Measurements from ENCODE around the gene PRR19.

Gene PRR19

DNA sequence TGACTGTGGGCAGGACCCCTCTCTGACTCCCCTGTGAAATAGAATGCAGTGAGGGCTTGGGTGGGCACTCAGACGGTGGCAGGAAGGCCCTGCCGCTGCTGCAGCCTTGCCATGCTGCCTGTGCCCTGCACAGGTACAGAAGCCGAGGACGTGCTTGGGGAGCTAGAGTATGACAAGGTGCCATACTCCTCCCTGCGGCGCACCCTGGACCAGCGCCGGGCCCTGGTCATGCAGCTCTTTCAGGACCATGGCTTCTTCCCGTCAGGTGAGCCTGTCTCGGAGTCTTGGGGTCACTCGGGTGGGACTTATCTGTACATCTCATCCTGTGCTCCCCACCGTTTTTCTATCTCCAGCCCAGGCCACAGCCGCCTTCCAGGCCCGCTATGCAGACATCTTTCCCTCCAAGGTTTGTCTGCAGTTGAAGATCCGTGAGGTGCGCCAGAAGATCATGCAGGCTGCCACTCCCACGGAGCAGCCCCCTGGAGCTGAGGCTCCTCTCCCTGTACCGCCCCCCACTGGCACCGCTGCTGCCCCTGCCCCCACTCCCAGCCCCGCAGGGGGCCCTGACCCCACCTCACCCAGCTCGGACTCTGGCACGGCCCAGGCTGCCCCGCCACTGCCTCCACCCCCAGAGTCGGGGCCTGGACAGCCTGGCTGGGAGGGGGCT, 7.3 kb upstream of the PRR19 start:
- Mint-ChIP-seq H3K4me1 (peaks cover 33% of the 10 kb centered on the region), H3K4me3 (no peak overlapping the region), H3K9me3 (no peaks in the 10 kb centered on the region), H3K27me3 (no peaks in the 10 kb centered on the region), H3K27ac (no peak overlapping the region), H3K36me3 (peaks cover 23% of the 10 kb centered on the region)
- no peak for ATAC-seq

DNA sequence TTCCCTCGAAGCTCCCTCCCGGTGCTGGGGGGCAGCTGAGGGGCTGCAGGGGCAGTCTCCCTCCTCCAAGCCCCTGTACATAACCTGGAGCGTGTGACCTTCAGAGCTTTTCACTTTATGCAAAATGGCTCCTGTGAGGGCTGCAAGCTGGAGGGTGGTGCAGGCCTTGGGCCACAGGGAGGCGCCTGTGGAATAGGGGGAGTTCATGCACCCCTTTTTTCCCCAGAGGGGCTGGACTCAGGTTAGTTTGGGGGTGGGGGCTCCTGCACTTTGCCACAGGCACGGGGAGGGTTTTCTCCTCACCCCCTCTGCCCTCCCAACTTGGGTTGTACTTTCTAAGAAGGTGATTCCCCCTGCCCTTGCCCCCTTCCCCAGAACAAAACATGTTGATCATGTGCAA, 6.6 kb upstream of the PRR19 start:
- Mint-ChIP-seq H3K27ac (no peak overlapping the region), H3K36me3 (peaks cover 23% of the 10 kb centered on the region), H3K27me3 (no peaks in the 10 kb centered on the region), H3K9me3 (no peaks in the 10 kb centered on the region), H3K4me3 (no peak overlapping the region), H3K4me1 (peaks cover 33% of the 10 kb centered on the region)
- no peak for ATAC-seq

DNA sequence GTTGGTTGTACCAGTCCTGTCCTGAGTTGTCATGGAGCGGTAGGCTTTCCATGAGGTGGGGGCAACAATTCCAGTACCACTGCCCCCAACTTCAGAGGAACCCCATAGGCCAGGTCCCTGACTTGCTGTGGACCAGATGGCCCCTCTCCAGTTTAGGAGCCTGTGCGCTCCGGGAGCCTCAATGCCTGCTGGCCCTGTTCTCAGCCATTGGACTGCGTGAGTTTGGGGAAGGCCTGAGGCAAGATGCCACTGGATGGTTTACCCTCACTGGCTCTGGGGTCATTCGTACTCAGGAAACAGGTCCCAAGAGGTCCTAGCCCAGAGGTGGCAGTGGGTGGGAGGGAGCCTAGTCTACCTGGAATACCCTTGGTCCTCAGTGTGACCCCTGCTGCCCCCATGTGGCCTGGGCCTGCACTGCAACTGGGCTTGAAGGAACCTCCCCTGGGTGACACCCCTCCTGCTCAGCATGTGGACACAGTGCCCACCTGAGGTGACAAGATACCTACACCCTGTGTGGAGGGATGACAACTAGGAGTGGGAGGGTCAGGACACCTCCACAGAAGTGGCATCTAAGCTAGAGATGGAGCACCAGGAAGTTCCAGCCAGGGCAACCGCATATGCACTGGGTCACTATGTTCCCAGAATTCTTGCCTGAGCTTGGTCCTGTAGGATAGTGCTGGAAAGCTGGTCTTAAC, 6.0 kb upstream of the PRR19 start:
- no peaks in the 10 kb centered on the region for H3K9me3 Mint-ChIP-seq
- H3K4me1 Mint-ChIP-seq: peaks cover 27% of the 10 kb centered on the region
- H3K27me3 Mint-ChIP-seq: no peaks in the 10 kb centered on the region
- H3K36me3 Mint-ChIP-seq: peaks cover 23% of the 10 kb centered on the region
- no peak overlapping the region for H3K27ac Mint-ChIP-seq
- ATAC-seq: peak; percentile 80
- no peak overlapping the region for H3K4me3 Mint-ChIP-seq

DNA sequence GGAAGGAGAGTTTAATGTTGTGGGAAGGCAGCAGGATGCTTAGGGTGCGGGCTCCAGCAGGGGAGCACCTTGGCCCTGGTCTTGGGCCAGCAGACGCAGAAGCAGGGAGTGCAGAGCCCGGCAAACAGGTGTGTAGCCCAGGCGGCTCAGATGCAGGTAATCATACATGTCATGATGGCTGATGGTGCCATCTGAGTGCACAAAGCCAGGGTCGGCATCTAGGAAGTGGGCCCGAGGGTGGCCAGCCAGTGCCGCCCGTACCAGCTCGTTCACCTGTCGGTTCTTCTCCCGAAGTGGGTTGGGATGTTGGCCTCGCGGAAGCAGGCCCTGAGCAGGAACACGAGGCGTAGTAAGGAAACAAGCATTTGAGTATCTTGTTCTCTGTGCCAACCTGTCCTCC, 4.9 kb upstream of the PRR19 start:
- Mint-ChIP-seq H3K36me3 (peaks cover 13% of the 10 kb centered on the region), H3K4me3 (no peak overlapping the region), H3K4me1 (peaks cover 23% of the 10 kb centered on the region), H3K9me3 (no peaks in the 10 kb centered on the region), H3K27me3 (no peaks in the 10 kb centered on the region), H3K27ac (no peak overlapping the region)
- ATAC-seq: no peak

DNA sequence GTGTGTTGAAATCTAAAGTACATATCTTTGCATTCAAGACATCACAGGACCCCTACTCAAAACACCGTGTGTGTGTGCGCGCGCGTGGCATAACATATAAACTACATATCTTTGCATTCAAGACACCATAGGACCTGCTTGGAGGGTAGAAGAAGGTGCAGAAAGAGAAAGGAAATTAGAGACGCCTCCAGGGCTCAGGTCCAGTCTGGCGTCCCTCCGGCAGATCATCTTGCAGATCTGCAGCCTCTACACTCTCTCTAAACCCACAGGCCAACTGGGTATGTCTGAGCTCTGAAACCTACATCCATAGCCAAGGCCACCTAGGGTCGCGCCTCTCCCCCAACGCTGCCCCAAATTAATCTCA, 1.2 kb downstream of the PRR19 start:
- peak overlapping the region; percentile 77 for H3K27ac Mint-ChIP-seq
- H3K4me3 Mint-ChIP-seq: peak overlapping the region; percentile 93
- H3K9me3 Mint-ChIP-seq: no peaks in the 10 kb centered on the region
- H3K36me3 Mint-ChIP-seq: no peaks in the 10 kb centered on the region
- H3K4me1 Mint-ChIP-seq: peaks cover 25% of the 10 kb centered on the region
- H3K27me3 Mint-ChIP-seq: no peaks in the 10 kb centered on the region
- no peak for ATAC-seq

DNA sequence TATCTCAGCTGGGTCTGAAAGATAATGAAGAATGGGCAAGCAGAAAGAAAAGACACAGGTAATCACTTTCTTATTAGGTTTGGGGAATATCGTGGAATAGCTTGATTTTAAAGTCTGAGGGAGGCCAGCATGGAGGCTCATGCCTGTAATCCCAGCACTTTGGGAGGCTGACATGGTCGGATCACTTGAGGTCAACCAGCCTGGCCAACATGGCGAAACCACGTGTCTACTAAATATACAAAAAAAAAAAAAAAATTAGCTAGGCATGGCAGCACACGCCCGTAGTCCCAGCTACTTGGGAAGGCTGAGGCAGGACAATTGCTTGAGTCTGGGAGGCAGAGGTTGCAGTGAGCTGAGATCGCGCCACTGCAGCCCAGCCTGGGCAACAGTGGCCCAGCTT, 1.9 kb downstream of the PRR19 start:
- no peaks in the 10 kb centered on the region for H3K27me3 Mint-ChIP-seq
- H3K9me3 Mint-ChIP-seq: no peaks in the 10 kb centered on the region
- no peak for ATAC-seq
- peaks cover 25% of the 10 kb centered on the region for H3K4me1 Mint-ChIP-seq
- no peak overlapping the region for H3K4me3 Mint-ChIP-seq
- H3K36me3 Mint-ChIP-seq: no peaks in the 10 kb centered on the region
- H3K27ac Mint-ChIP-seq: no peak overlapping the region

DNA sequence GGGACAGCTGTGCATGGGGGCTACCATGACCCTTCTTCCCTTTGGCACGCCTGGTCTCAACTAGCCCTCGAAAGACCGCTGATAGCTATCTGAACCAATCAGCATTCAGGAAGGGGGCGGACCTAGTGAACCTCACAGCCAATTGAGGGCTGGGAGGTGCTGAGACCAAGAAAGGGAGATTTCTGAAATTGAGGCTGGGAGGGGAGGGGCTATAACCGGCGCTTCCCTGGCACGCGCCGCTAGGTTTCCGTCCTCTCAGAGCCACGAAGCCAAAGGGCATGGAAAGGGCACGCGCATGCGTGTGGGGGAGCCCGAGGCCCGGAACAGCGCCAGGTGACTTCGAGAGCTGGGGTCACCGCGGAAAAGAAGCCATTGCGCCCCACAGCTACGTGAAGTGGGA, 4.7 kb downstream of the PRR19 start:
- Mint-ChIP-seq H3K27me3 (peaks cover 12% of the 10 kb centered on the region), H3K27ac (no peak overlapping the region), H3K4me1 (peaks cover 22% of the 10 kb centered on the region), H3K4me3 (no peak overlapping the region), H3K36me3 (no peaks in the 10 kb centered on the region), H3K9me3 (no peaks in the 10 kb centered on the region)
- no peak for ATAC-seq

DNA sequence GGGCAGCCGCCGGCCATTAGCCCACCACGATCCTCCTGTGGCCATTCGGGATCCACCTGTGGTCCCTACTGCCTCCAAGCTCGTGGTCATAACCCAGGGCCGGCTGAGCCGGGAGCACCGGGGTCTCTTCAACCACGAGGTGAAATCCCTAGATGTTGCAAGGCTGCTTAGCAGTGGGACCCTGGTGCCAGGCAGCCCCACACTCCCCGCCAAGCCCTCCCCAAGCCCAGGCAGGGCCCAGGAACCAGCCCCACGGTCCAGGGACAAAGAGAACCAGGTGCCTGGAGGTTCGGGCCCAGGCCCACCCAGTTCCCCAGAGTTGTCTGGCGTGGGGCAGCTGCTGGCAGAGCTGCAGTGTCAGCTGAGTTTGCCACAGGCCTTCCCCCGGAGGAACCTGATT, 7.8 kb downstream of the PRR19 start:
- Mint-ChIP-seq H3K9me3 (no peaks in the 10 kb centered on the region), H3K27ac (no peak overlapping the region), H3K4me1 (peaks cover 18% of the 10 kb centered on the region), H3K36me3 (no peaks in the 10 kb centered on the region), H3K27me3 (peaks cover 43% of the 10 kb centered on the region), H3K4me3 (no peak overlapping the region)
- ATAC-seq: no peak

DNA sequence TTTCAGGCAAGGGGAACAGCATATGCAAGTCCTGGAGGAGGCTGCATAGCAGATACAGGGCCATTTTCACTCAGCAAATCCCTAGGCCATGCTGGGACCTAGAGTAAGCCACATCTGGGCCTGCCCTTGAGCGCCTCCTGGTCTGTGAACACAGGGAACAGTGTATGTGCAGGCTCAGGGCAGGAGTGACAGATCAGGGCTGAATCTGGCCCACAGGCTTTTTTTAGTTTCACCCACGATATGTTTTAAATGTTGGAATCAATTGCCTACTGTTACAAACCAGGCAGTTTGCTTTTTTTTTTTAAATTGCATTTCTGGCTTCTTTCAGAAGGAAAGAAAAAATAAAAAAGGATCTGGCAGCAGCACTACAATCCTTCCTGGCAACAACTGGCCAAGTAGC, 9.7 kb downstream of the PRR19 start:
- ATAC-seq: no peak
- Mint-ChIP-seq H3K27me3 (peaks cover 52% of the 10 kb centered on the region), H3K9me3 (no peaks in the 10 kb centered on the region)

DNA sequence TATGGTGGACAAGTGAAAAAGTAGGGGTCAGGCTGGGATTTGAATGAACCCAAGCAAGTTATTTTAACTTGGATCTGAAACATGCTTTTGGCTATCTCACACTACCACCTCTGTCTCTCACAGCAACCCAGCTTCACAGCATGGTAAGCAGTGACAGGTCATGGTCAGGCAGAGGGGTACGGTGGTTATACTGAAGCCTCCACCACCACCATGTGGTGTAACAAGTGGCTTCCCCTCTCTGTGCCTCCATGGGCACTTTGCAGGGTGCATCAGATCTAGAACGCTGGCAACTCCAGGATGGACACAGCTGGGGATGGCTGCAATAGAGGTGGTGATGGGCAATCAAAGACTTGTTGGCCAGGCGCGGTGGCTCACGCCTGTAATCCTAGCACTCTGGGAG, 10.4 kb downstream of the PRR19 start:
- peaks cover 26% of the 10 kb centered on the region for H3K4me1 Mint-ChIP-seq
- H3K27me3 Mint-ChIP-seq: peaks cover 52% of the 10 kb centered on the region
- H3K4me3 Mint-ChIP-seq: peak overlapping the region; percentile 73
- no peak overlapping the region for H3K27ac Mint-ChIP-seq
- no peaks in the 10 kb centered on the region for H3K9me3 Mint-ChIP-seq
- ATAC-seq: no peak
- H3K36me3 Mint-ChIP-seq: no peaks in the 10 kb centered on the region

More for the DNA sequence above, 9.7 kb downstream of the PRR19 start:
- H3K36me3 Mint-ChIP-seq: no peaks in the 10 kb centered on the region
- H3K4me3 Mint-ChIP-seq: no peak overlapping the region
- peaks cover 19% of the 10 kb centered on the region for H3K4me1 Mint-ChIP-seq
- H3K27ac Mint-ChIP-seq: no peak overlapping the region

DNA sequence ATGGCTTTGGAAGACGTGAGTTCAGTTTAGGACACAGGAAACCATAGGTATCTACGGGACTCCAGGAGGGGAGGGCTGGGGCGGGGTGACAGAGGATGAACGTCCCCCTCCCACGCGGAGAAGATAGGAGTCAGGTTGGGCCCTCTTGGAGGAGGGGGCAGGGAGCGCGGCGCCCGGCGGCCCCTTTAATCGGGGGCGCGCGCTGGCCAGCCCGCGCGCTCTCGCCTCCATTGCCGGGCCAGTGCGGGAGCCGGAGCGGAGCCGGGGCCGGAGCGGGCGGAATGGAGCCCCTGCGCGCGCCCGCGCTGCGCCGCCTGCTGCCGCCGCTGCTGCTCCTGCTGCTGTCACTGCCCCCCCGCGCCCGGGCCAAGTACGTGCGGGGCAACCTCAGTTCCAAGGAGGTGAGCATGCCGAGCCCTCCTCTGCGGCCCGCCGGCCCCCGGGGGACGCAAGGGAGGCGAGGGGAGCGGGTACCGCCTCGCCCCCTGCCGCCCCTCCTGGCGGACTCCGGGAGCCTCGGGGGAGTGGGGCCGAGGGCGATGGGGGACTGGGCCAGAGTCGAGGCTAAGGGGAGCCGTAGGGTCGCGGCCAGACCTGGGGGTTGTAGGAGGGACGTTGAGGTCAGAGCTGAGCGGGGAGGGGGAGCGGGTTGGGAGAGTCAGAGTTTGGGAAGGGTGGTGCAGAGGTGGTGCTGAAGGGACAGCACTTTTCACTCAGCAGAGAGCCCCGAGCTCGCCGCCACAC, 11.3 kb downstream of the PRR19 start, which contains the start of gene TMEM145:
Gene TMEM145, plus strand, starts transcription at position 214 of the 744 bp plus-strand sequence. Its CDS starts 68 bp downstream, at position 282.
- no peaks in the 10 kb centered on the region for H3K36me3 Mint-ChIP-seq
- peak; percentile 61 for ATAC-seq
- peak within 1 kb of the TSS; percentile 73 for H3K4me3 Mint-ChIP-seq
- H3K27ac Mint-ChIP-seq: no peak within 1 kb of the TSS
- no peaks in the 10 kb centered on the region for H3K9me3 Mint-ChIP-seq
- peaks cover 30% of the 10 kb centered on the region for H3K4me1 Mint-ChIP-seq
- H3K27me3 Mint-ChIP-seq: peaks cover 52% of the 10 kb centered on the region

DNA sequence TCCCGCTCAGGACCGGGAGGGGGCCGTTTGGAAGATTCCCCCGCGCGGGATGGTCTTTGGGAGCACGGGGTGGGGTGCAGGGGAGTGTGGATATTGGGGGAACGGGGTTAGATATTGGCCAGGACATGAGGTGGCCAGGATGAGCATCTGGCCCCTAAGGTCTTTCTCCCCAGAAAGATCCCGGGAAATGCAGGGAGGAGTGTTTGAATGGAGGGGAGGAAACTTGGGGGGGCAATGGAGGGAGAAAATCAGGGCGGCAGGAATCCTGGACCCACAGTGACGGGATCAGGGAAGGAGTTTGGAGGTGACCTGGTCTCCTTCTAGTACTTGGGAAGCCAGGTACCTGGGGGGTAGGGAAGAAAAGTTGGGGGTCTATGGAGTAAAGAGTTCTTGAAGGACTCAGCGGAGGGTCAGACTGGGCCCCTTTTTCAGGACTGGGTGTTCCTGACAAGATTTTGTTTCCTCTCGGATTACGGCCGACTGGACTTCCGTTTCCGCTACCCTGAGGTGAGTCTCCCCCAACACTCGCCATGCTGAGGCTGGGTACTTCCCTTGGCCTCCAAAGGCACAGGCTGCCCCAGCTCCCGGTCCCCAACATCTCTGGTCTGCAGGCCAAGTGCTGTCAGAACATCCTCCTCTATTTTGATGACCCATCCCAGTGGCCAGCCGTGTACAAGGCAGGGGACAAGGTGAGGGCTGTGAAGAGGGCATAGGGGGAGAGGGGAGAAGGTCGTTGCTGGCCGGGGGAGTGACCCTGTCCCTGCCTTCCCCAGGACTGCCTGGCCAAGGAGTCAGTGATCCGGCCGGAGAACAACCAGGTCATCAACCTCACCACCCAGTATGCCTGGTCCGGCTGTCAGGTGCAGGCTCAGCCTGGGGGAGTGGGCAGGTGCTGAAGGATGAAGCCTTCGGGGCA, 12.2 kb downstream of the PRR19 start:
- Mint-ChIP-seq H3K27ac (no peak overlapping the region), H3K36me3 (no peaks in the 10 kb centered on the region), H3K4me3 (peak overlapping the region; percentile 3), H3K9me3 (no peaks in the 10 kb centered on the region), H3K27me3 (peaks cover 52% of the 10 kb centered on the region), H3K4me1 (peaks cover 30% of the 10 kb centered on the region)
- ATAC-seq: no peak

DNA sequence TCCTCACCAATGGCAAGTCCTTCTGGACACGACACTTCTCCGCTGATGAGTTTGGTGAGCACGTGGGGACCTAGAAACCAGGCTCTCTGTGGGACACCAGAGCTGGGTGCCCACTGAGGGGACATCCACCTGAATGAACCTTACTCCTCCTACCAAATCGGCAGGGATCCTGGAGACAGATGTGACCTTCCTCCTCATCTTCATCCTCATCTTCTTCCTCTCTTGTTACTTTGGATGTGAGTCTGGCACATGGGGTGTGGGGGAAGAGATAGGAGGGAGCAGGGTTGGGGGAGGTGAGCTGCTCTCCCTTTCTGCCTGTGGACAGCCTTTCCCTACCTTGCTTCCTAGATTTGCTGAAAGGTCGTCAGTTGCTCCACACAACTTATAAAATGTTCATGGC, 13.1 kb downstream of the PRR19 start:
- H3K27ac Mint-ChIP-seq: no peak overlapping the region
- no peaks in the 10 kb centered on the region for H3K36me3 Mint-ChIP-seq
- H3K9me3 Mint-ChIP-seq: no peaks in the 10 kb centered on the region
- no peak for ATAC-seq
- peaks cover 52% of the 10 kb centered on the region for H3K27me3 Mint-ChIP-seq
- H3K4me1 Mint-ChIP-seq: peaks cover 30% of the 10 kb centered on the region
- H3K4me3 Mint-ChIP-seq: no peak overlapping the region

DNA sequence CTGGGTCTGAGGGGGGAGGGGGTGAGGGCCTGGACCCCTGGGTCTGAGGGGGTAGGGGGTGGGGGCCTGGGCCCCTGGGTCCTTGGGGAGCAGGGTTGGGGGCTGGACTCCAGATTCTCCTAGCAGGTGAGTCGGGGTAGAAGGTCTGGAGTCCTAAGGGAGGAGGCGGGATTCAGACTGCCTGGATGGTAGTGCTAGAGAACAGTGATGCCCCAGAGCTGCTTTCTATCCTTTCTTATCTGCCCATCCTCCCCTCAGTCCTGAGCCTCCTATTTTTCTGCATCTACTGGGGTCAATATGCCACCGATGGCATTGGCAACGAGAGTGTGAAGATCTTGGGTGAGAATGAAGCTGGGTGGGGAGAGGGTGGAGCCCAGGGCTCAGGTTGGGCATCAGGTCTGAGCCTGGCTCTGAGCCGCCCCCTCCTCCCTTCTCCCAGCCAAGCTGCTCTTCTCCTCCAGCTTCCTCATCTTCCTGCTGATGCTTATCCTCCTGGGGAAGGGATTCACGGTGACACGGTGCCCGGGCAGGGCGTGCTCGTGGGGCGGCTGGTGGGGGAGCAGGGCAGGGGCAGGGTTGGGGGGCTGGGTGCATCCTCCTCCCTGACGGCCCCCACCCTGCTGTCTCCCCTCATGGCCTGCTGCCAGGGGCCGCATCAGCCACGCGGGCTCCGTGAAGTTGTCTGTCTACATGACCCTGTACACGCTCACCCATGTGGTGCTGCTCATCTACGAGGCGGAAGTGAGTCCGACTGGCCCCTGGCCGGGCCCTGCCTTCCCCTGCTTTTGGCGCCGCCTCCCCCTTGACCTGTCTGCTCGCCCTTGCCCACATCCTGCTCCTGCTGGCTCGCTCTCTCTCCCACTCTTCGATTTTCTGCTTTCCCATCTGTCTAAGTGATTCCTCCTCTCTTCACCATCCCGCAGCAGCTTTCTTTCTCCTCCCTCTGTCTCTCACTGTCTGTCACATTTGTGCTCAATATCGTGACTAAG, 14.6 kb downstream of the PRR19 start:
- H3K4me3 Mint-ChIP-seq: peak overlapping the region; percentile 30
- no peaks in the 10 kb centered on the region for H3K9me3 Mint-ChIP-seq
- no peaks in the 10 kb centered on the region for H3K36me3 Mint-ChIP-seq
- ATAC-seq: peak; percentile 57
- H3K27ac Mint-ChIP-seq: peak overlapping the region; percentile 38
- peaks cover 30% of the 10 kb centered on the region for H3K4me1 Mint-ChIP-seq
- peaks cover 41% of the 10 kb centered on the region for H3K27me3 Mint-ChIP-seq
